GM18907 (cell line): Measurements from ENCODE around the gene IRF8.

Source experiments
- ATAC-seq: cut with Tn5 transposase; IDR thresholded peaks from one replicate; pipeline ENCODE4 v1.9.1; 2021; ENCODE audit warnings: mild to moderate bottlenecking, moderate library complexity; ENCODE audit not compliant: unreplicated experiment

Gene IRF8

DNA sequence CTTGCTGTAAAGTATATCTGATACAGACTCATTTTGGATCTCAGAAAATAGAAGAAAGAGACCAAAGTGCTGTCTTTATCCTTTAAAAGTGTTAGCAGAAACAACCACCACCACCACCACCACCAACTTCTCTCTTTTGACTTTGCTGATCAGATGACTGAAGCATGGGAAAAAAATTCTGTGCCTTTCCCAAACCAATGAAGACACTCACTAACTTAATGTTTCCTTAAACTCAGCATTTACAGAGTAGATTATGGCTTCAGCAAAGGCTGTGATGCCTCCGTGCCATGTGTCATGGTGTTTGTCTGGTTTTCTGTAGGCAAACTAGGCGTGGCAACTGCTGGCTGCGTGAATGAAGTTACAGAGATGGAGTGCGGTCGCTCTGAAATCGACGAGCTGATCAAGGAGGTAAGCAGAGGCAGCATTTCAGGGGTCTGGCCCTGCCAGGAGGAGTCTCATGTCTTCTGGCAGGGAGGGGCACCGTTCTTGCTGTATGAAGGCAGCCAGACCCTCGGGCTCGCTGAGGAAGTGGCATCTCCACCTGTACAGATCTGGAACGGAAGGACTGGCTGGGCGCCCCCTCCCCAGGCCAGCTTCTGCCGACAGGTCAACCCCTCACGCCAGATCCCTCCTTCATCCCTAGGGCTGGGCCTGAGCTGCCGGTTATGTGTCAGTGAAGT, 12.4 kb downstream of the IRF8 start:
- no peak for ATAC-seq

DNA sequence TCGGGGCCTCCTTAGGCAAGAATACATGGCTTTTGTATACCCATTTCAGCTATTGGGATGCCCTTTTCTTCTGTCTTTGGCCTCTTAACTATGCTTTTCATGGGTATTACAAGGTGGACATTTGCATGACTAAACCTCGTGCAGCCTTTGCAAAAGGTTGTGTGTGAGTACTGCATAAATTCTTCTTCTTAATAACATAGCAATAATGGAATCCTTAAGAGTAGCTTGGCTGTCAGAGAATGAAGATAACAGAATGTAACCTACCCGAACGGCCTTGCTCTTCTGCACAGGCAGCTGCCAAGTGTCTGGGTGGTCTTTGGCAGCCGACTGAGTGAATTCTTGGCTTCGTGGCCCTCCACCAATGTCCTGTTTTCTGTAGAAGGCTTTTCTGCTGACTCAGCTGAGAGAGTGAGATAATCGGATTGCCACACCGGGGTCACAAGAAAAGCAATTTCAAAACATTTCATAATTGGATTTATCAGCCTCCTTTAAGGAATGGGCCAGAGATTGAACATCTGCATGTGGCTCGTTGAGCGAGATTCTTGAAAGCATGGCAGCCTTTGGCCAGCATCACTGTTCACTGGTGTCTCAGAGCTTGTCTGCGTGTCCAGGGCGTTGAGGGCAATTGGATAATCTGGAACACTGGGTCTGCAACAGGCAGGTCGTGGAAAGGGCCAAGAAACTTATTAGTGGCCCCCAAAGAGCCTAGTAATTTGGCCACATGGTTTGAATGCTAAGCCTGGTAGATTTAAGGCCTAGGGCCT, 13.4 kb downstream of the IRF8 start:
- no peak for ATAC-seq

- ATAC-seq = no peak
These were observed 14.2 kb downstream of the IRF8 start for GRCh38 chr16:85913141-85913601.

DNA sequence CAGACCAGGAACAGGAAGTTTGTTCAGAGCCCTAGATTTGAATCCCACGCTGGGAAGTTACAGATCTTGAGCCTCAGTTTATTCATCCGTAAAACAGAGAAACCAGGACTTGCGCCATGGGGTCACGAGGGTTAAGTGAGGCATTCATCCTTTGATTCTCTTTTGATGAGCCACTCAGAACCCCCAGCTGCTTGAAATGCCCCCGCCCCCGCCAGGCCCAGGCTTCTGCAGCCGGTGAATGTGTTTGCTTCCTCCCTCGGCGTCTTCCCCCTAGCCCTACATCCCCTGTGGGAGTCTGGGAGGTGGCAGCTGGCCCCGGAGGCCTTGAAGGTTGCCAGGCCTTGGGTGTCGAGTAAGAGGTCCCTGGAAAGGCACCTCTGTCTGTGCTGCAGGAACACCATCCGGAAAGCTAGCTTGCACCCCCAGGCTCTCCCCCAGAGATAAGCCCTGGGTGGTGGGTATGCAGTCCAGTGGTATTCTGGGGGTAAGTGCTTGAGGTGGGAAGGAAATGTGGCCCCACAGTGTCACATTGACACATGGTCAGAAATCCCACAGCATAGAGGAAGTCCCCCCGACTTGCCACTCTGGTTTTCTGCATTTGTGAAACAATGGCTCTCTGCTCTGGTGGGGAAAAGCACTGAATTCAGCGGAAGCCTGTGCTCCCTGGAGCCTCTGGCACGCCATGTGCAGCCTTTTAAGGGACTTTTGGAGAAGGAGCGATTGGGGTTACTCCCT, 14.9 kb downstream of the IRF8 start:
- no peak for ATAC-seq

GRCh38 chr16:85914423-85914794, 15.4 kb downstream of the IRF8 start:
- ATAC-seq = no peak

DNA sequence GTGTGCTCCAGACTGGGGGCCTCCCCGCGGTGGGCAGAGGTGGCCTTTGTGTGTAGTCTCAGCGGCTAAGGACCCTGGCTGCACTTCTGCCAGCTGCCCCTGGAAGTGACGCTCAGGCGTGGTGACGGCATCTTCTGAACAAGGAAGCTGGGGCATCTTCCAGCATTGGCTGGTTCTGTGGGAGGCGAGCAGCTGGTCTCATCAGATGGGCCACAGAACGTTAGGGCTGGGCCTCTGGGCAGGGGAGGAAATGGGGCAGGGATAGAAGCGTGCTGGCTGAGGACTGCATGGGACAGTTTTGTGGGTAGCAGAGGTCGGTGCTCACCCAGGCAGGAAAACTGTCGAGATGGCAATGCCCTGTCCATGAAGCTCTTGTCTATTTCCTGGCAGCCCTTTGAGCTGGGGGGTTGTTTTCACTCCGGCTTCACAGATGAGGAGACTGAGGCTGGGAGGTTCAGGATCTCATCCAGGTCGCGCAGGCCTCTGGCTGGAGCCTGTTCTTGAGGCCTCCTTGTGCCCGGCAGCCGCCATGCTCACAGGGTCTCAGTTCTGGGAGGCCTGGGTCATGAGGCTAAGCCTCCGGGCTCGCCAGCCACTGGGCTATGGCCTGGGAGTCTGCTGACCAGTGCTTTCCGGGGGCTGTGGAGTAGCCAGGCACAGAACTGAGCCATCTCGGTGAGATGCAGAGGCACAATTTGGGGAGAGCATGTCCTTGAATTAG, 16.3 kb downstream of the IRF8 start:
- ATAC-seq = no peak

- ATAC-seq = no peak
These were observed 17.4 kb downstream of the IRF8 start for GRCh38 chr16:85916141-85916890.

- ATAC-seq = no peak
These were observed 18.1 kb downstream of the IRF8 start for GRCh38 chr16:85917012-85917411.

- peak; percentile 56 for ATAC-seq
These were observed 19.0 kb downstream of the IRF8 start for GRCh38 chr16:85917959-85918358.

- no peak for ATAC-seq
These were observed 19.5 kb downstream of the IRF8 start for GRCh38 chr16:85918436-85918835.

DNA sequence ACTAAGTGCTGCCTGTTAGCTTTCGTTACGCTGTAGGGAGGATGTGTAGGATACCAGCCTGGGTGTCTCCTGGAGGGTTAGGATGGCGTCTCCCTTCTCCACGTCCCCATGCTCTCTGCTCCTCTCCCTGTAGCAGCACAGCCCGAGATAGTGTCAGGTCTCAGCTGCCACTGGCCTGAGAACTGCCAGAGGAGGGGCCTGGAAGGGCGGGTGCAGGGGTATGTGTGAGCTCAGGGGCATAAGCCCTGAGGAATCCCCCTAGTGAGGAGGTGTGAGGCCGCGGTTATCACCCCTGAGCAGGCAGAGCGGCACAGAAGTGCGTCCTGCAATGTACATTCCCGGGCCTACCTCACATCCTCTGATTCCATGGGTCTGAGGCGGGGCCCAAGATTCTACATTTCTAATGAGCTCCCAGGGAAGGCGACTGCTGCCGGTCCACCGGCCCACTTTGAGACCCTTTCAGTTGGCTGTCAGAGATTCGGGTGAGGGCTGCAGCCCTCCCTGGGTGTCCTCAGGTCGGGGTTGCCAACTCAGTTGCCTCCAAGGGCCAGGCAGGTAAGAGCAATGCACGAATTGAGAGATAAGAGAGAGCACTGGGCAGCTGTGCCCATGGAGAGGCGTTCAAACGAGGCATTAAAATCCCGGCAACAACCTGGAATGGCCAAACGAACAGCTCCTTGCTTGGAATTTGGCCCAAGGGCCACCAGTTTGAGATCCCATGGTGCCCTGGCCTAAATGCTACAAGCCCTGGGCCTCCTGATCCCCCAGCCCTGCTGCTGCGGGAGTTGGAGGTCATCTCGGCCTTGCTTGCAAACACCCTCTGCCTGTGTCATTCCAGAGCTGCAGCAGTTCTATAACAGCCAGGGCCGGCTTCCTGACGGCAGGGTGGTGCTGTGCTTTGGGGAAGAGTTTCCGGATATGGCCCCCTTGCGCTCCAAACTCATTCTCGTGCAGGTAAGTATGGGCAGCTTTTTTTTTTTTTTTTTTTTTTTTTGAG, 20.6 kb downstream of the IRF8 start:
- no peak for ATAC-seq

DNA sequence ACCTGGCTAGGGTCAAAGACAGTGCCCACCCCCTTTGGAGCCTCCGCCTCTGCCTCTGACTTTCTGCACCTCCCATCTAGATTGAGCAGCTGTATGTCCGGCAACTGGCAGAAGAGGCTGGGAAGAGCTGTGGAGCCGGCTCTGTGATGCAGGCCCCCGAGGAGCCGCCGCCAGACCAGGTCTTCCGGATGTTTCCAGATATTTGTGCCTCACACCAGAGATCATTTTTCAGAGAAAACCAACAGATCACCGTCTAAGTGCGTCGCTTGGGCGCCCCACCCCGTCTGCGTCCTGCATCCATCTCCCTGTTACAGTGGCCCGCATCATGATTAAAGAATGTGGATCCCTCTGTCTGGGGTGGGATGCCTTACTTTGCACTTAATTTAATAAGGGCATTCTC, 22.1 kb downstream of the IRF8 start:
- ATAC-seq = no peak

- ATAC-seq = no peak
These were observed 24.4 kb downstream of the IRF8 start for GRCh38 chr16:85923153-85924021.

- no peak for ATAC-seq
These were observed 25.7 kb downstream of the IRF8 start for GRCh38 chr16:85924675-85925074.

- no peak for ATAC-seq
These were observed 27.4 kb downstream of the IRF8 start for GRCh38 chr16:85926370-85926769.

GRCh38 chr16:85927371-85927770, 28.4 kb downstream of the IRF8 start:
- ATAC-seq = no peak

- ATAC-seq = no peak
These were observed 29.0 kb downstream of the IRF8 start for GRCh38 chr16:85927959-85928358.

DNA sequence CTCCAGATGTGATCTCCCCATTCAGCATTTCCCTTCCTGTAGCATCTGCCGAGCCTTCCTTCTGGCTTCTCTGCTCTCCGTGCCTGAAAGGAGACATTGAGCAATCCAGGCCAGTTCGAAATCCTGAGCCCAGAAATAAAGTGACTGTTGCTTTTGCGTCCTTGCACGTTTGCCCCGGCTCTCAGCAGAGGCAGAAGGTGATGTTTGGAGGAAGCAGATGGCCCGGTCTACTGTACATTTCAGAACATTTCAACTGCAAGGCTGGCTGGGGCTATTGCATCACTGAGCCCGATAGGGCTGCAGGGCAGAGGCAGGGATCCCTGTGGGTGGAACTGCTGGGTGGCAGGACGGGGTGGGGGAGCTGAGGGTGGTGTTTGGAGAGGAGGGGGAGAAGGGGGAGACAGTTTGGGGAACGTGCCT, 29.4 kb downstream of the IRF8 start:
- no peak for ATAC-seq
